H1 (cell line): ENCODE measurements around the gene OGDH. TPM values are rescaled to one million over a fixed set of nuclear protein-coding genes. Genes with fewer than 3 reads are reported as not detected.

Experiments used
- CBX5 ChIP-seq: fragments of 300-800, 300-1000 bp; sonication (generic); IDR thresholded peaks from 2 replicates; pipeline ENCODE4 v1.7.1; 2016; ENCODE audit warnings: antibody characterized with exemption, low read length, low read depth
- CBX8 ChIP-seq: fragments of 300-800, 300-1000 bp; sonication (generic); IDR thresholded peaks from 2 replicates; pipeline ENCODE4 v1.7.1; 2016; ENCODE audit warnings: low read depth, low read length, borderline replicate concordance
- CTBP2 ChIP-seq: IDR thresholded peaks from 2 replicates; pipeline ENCODE4 v1.7.0; 2011; ENCODE audit warnings: borderline replicate concordance, mild to moderate bottlenecking, moderate library complexity, mixed read lengths, low read length; ENCODE audit not compliant: insufficient read depth, insufficient read length
- EP300 ChIP-seq, 2 experiments: IDR thresholded peaks; 1 replicate in 1 of 2; 2 replicates in 1 of 2; pipeline ENCODE4 v1.6.1; 2011 to 2012; ENCODE audit warnings: low read depth in 2 of 2, low read length in 2 of 2, mild to moderate bottlenecking in 2 of 2, borderline replicate concordance in 1 of 2, inconsistent platforms in 1 of 2, moderate library complexity in 1 of 2
- POLR2AphosphoS5 ChIP-seq: IDR thresholded peaks from 2 replicates; pipeline ENCODE4 v1.6.1; 2011; ENCODE audit warnings: low read depth, low read length
- SAP30 ChIP-seq: fragments of 300-600 bp; sonication (generic); IDR thresholded peaks from 2 replicates; pipeline ENCODE4 v1.7.1; 2012; ENCODE audit warnings: low read length, moderate library complexity, mild to moderate bottlenecking, inconsistent platforms; ENCODE audit not compliant: insufficient read depth, insufficient replicate concordance
- SP1 ChIP-seq: IDR thresholded peaks from 2 replicates; pipeline ENCODE4 v1.6.1; 2011; ENCODE audit warnings: low read depth, low read length
- SRF ChIP-seq: IDR thresholded peaks from 2 replicates; pipeline ENCODE4 v1.6.1; 2011; ENCODE audit warnings: mild to moderate bottlenecking, low read depth, low read length, moderate library complexity
- TAF1 ChIP-seq: IDR thresholded peaks from 2 replicates; pipeline ENCODE4 v1.6.1; 2011; ENCODE audit warnings: mild to moderate bottlenecking, low read depth, low read length
- TBP ChIP-seq: IDR thresholded peaks from 2 replicates; pipeline ENCODE4 v1.6.1; 2011; ENCODE audit warnings: low read depth, low read length, improper control_type of control experiment
- TCF12 ChIP-seq: IDR thresholded peaks from 2 replicates; pipeline ENCODE4 v1.6.1; 2011; ENCODE audit warnings: low read depth, mild to moderate bottlenecking, low read length
- YY1 ChIP-seq: IDR thresholded peaks from 2 replicates; pipeline ENCODE4 v1.6.1; 2011; ENCODE audit warnings: low read depth, mild to moderate bottlenecking, low read length
- polyA plus RNA-seq, 7 experiments: library from polyadenylated mRNA; depleted of rRNA in 3 of 7; stranded (reverse) in 5 of 7; unstranded in 2 of 7; fragments of >200 nt in 5 of 7; fragments of 200-250 nt in 2 of 7; gene quantifications; 1 replicate in 5 of 7; 2 replicates in 1 of 7; 4 replicates in 1 of 7; pipeline versions ENCODE4 v1.2.1 to v1.2.3, GENCODE V29; 2011 to 2013; ENCODE audit warnings: missing spikeins in 2 of 7, mixed read lengths in 2 of 7
- total RNA-seq: library from RNA; stranded (reverse); fragmentation: NEBNext Ultra II Directional; extraction: Animal tissue kit (Norgen Biotek cat#: 25700); gene quantifications from 2 replicates; pipeline ENCODE4 v1.2.1, GENCODE V29; 2021
- TF ChIP-seq, protein P1 (sequence below): fragments of 300-600 bp; sonication (generic); IDR thresholded peaks from 2 replicates; pipeline ENCODE4 v1.7.1; 2012; ENCODE audit warnings: low read length, moderate library complexity, mild to moderate bottlenecking, inconsistent platforms; ENCODE audit not compliant: insufficient replicate concordance

The OGDH gene
- total and polyA plus RNA-seq, 2 of the 8 experiments (the other 6 are each of a cell fraction or from before 2014, with no cell fraction given) = 71.6 to 91.6 TPM

DNA sequence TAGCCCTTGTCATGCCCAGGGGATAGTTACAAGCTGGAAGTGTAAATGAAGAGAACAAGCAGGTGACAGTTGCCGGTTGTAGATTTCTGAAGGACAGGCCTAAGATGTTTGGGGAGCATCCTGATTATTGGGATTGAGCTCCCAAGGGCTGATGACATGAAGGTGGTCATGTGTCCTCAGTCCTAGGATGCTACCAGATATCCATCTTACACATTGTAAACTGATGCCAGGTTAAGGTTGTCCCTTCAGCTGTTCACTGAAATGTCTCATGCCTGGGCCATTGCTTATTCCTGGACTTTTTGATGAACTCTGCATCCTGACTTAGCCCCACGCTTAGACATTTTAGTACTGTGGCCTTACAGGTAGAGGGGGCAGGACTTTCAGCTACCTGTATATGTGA lies 143.6 kb downstream of the OGDH start (continued):
- TF ChIP-seq, protein P1, sequence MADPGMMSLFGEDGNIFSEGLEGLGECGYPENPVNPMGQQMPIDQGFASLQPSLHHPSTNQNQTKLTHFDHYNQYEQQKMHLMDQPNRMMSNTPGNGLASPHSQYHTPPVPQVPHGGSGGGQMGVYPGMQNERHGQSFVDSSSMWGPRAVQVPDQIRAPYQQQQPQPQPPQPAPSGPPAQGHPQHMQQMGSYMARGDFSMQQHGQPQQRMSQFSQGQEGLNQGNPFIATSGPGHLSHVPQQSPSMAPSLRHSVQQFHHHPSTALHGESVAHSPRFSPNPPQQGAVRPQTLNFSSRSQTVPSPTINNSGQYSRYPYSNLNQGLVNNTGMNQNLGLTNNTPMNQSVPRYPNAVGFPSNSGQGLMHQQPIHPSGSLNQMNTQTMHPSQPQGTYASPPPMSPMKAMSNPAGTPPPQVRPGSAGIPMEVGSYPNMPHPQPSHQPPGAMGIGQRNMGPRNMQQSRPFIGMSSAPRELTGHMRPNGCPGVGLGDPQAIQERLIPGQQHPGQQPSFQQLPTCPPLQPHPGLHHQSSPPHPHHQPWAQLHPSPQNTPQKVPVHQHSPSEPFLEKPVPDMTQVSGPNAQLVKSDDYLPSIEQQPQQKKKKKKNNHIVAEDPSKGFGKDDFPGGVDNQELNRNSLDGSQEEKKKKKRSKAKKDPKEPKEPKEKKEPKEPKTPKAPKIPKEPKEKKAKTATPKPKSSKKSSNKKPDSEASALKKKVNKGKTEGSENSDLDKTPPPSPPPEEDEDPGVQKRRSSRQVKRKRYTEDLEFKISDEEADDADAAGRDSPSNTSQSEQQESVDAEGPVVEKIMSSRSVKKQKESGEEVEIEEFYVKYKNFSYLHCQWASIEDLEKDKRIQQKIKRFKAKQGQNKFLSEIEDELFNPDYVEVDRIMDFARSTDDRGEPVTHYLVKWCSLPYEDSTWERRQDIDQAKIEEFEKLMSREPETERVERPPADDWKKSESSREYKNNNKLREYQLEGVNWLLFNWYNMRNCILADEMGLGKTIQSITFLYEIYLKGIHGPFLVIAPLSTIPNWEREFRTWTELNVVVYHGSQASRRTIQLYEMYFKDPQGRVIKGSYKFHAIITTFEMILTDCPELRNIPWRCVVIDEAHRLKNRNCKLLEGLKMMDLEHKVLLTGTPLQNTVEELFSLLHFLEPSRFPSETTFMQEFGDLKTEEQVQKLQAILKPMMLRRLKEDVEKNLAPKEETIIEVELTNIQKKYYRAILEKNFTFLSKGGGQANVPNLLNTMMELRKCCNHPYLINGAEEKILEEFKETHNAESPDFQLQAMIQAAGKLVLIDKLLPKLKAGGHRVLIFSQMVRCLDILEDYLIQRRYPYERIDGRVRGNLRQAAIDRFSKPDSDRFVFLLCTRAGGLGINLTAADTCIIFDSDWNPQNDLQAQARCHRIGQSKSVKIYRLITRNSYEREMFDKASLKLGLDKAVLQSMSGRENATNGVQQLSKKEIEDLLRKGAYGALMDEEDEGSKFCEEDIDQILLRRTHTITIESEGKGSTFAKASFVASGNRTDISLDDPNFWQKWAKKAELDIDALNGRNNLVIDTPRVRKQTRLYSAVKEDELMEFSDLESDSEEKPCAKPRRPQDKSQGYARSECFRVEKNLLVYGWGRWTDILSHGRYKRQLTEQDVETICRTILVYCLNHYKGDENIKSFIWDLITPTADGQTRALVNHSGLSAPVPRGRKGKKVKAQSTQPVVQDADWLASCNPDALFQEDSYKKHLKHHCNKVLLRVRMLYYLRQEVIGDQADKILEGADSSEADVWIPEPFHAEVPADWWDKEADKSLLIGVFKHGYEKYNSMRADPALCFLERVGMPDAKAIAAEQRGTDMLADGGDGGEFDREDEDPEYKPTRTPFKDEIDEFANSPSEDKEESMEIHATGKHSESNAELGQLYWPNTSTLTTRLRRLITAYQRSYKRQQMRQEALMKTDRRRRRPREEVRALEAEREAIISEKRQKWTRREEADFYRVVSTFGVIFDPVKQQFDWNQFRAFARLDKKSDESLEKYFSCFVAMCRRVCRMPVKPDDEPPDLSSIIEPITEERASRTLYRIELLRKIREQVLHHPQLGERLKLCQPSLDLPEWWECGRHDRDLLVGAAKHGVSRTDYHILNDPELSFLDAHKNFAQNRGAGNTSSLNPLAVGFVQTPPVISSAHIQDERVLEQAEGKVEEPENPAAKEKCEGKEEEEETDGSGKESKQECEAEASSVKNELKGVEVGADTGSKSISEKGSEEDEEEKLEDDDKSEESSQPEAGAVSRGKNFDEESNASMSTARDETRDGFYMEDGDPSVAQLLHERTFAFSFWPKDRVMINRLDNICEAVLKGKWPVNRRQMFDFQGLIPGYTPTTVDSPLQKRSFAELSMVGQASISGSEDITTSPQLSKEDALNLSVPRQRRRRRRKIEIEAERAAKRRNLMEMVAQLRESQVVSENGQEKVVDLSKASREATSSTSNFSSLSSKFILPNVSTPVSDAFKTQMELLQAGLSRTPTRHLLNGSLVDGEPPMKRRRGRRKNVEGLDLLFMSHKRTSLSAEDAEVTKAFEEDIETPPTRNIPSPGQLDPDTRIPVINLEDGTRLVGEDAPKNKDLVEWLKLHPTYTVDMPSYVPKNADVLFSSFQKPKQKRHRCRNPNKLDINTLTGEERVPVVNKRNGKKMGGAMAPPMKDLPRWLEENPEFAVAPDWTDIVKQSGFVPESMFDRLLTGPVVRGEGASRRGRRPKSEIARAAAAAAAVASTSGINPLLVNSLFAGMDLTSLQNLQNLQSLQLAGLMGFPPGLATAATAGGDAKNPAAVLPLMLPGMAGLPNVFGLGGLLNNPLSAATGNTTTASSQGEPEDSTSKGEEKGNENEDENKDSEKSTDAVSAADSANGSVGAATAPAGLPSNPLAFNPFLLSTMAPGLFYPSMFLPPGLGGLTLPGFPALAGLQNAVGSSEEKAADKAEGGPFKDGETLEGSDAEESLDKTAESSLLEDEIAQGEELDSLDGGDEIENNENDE = no peak
- no peak for TF ChIP-seq CBX5
- no peak for TF ChIP-seq SP1
- no peak for TF ChIP-seq TAF1
- TF ChIP-seq YY1 = no peak
- TF ChIP-seq TBP = no peak
- TF ChIP-seq SAP30 = no peak
- no peak for TF ChIP-seq CTBP2
- no peak for TF ChIP-seq POLR2AphosphoS5
- TF ChIP-seq CBX8 = no peak
- TF ChIP-seq EP300 (IDR thresholded peaks at IDR 0.05; ENCODE audit: borderline replicate concordance in 1 of 2, low read depth in 2 of 2, low read length in 2 of 2) = no peak
- no peak for TF ChIP-seq TCF12
- TF ChIP-seq SRF = no peak
